ENCODE measurements around the gene SAMD15.

GRCh38 chr14:77406086-77406485 lies 28.9 kb downstream of the SAMD15 start:
- TF ChIP-seq POLR2A (IDR thresholded peaks at IDR 0.05) = no peak
- TF ChIP-seq CTCF (IDR thresholded peaks at IDR 0.05 in 4 of 5, conservative IDR thresholded peaks at IDR 0.05 in 1 of 5) = no peak
